HuH-7 (cell line): Measurements from ENCODE around the gene APLN.

ENCODE experiments used
- DNase-seq: peaks from one replicate; pipeline ENCODE4 v3.0.0; 2011; ENCODE audit warnings: low spot score

Gene APLN, protein sequence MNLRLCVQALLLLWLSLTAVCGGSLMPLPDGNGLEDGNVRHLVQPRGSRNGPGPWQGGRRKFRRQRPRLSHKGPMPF

DNA sequence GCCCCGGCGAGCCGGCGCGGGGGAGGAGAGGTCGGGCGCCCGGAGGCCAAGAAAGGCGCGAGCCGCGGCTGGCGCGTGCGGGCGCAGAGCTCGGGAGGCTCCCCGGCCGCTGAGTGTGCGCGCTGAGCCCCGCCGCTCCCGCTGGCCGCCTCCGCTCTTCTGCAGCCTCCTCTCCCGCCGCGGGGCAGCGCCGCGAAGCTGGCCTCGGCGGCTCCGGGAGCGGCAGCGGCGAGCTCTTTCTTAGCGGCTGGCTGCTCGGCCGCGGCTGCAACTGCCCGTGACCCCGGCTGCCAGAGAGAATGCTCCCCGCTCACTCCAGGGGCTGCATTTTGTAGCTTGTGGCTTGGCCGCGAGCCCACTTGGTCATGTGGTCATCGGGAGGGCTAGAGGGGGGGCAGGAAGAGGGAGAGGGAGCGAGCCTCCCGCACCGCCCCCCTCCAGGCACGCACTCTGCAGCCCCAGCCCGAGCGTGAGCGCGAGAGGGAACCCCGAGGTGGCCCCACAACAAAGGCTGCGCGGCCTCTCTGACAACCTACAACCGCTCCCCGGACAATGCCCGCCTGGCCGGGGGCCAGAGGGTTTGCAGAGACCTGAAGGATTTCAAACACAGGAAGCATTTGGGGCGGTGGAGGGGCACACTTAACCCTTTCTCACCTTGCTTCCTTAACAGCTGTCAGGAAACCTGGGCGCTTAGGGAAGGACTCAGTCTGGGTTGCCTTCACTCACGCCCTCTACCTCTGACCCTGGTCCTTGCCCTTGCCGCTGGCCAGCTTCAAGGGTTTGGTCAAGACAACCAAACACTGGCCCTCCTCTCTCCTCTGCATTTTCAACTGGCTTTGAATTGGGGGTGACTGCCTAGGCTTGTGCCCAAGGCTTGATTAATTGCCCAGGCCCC, at the start of gene APLN:
APLN (minus strand) TSS at position 305 of the 895 bp plus-strand sequence. CDS start 326 bp downstream, outside the sequence.
- DNase-seq: peak; percentile 32

DNA sequence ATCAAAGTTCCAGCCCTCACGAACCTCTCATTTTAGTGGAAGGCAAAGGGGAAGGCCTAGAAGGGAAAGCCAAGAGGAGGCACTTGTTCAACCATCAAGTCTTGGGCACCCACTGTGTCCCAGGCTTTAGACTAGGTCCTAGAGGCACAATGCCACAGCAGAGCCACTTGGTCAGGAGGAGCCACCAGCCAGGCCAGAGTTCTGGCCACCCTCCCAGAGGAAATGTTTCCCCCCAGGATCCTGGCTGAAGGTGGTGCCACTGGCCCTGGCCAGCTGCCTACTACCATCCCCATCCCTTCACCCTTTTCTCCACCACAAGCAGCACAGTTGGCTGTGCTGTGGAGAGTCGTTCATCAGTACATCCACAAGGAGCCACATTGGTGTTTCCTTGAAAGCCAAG, 49.7 kb upstream of the APLN start:
- no peak for DNase-seq

DNA sequence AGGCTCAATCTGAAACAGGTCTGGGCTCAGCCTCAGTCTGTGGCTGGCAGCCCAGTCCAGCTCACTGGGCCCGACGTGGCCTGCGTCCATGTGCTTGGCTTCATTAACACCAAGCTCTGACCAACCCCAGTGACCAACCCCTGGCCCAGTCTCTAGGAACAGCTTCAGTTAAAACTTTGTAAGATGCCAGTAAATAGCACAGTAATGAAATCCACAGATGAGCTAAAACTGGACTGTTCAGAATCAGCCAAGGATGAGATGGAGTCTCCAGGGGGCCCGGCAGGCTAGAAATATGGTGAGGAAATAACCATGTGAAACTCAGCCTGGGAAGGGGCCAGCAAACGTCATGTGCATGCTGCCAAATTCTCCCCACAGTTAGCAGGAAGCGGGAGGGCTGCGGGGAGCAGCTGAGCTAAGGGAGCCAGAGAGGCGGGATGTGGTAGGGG, 46.9 kb upstream of the APLN start:
- DNase-seq: no peak

GRCh38 chrX:129700536-129700935, 45.8 kb upstream of the APLN start:
- DNase-seq: no peak

DNA sequence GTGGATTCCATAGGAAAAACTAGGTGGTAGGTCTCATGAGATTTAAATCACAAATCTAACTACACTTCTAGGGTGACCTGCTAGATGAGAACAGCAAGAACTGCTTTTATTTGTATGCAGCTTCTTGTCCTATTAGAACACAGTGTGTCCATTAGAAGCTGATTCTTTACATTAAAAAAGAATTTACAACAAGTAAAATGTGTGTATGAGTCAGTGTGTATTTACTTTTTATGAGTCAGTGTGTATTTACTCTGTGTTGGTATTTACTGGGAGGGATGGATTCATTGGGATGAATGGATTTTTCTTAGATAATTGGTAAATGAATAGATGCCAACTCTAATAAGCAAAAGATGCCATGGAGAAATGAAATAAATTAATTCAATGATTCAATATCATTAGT, 43.4 kb upstream of the APLN start:
- no peak for DNase-seq

DNA sequence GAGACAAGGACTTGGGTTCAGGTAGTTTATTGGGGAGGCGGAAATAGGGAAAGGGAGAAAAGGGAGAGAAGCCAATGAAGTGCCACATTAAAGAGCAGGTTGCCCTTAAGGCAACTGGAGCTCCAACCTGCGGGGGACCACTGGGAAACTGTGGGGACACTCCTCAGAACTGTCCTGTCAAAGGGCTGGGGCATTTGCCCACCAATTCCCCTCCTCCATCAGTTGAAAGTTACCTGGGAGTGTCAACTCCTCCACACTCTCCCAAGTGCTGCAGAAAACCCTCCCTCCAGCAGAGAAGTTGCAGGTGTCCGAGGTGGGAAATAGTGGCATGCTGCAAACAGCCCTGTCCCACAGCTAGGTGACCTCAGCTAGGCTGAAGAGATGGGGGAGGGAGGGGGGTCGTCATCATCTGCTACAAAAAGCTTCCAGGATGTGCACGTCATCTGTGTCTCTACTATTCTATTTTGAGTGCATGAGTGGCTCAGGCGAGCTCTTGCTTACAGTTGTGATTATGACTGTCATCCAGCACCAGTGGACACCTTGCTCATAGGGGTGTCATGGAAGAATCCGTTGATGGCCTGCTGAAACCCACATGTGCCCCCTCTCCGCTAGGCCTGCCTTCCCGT, 42.6 kb upstream of the APLN start:
- no peak for DNase-seq

GRCh38 chrX:129696463-129697155, 41.9 kb upstream of the APLN start:
- no peak for DNase-seq

DNA sequence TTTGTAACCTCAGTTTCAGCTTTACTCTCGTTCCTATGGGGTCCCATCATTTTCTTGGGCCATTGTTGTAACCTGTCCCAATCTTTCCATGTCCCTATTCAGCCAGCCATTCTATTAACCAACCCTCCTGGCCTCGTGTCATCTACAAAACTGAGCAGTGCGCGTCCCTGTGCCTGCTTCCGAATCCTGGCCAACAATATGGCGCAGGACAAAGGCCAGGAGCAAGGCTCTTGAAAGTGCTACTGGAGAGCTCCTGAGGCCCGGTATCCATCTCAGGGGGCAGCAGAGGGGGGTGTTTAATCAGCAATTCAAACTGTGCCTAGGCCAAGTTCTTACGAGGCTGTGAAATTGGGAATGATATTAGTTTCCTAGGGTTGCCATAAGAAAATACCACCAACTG, 41.2 kb upstream of the APLN start:
- DNase-seq: no peak

DNA sequence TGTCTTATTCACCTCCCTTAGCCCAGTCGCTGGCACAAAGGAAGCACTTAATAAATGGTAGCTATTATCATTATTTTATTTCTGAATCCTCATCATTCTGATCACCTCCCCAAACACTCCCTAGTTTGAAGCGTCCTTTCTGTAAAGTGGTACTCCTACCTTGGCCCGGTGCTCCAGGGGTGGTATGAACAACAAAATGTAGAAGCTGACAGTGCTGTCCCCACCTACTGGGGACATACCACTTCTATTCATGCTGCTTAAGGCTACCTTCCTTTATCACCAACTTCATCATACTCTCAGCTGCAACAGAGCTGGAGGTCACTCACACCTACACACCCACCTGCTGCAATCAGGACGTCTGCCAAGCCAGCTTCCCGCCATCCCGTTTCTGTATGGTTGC, 40.8 kb upstream of the APLN start:
- no peak for DNase-seq

DNA sequence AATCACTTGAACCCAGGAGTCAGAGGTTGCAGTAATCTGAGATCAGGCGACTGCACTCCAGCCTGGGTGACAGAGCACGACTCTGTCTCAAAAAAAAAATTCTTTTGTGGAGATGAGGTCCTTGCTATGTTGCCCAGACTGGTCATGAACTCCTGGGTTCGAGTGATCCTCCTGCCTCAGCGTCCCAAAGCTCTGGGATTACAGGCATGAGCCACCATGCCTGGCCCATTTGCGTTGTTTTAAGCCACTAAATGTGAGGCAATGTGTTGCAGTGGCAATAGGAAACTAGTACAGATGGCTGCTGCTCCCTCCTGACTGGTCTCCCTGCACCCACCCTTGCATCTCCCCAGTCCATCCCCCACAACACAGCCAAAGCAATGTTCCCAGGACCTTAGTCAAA, 40.0 kb upstream of the APLN start:
- DNase-seq: no peak

DNA sequence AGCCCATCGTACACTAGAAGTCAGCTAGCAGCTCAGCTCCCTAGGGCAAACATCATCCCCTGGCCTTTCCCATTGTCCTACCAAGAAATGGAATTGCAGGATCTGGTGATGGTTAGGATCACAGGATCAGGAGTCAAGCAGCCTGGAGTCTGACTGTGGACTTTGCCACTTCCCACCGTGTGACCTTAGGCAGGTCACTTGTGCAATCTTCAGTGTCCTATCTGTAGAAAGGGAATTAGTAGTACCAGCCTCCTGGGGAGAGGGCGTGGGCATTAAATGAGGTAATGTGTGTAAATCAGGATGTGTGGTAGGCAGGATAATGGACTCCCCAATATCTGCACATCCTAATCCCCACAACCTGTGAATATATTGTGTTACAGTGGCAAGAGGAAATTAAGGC, 38.6 kb upstream of the APLN start:
- peak; percentile 54 for DNase-seq

DNA sequence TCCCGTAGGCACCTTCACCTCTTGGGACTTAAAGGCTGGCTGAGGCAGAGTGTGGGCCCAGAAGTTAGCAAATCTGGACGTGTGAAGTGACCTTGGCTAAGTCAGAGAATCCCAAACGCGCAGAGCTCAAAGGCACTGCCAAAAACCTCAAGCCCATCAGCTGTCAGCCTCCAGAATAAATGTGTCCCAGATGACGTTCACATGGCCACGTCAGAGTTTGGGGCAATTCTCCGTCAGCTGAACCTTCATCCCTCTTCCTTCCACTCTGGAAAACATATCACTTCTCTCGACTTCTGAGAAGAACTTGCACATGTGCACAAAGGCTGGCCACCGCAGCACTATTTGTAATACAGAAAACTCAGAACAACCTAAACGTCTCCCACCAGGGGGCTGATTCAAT, 35.7 kb upstream of the APLN start:
- DNase-seq: no peak

- DNase-seq: no peak
Observed at GRCh38 chrX:129689796-129690195, 35.0 kb upstream of the APLN start.

- DNase-seq: no peak
Observed at GRCh38 chrX:129688097-129688496, 33.3 kb upstream of the APLN start.

- DNase-seq: no peak
Observed at GRCh38 chrX:129686422-129686948, 31.7 kb upstream of the APLN start.

GRCh38 chrX:129682979-129683378, 28.2 kb upstream of the APLN start:
- DNase-seq: no peak

DNA sequence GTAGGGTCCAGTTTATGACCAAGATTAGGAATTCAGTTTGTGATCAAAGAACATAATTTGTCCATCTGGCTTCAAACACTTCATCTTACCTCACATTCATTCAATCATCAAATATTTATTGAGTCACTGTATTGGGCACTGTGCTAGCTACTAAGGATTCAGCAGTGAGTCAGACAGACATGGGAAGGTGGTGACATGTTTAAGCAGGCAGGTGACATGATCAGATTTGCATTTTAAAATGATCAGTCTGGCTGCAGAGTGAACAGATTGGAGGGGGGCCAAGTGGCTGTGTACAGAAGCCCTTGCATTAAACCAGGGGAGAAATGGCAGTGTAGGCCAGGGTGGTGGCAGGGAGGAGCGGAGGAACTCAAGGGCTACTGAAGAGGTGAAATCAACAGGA, 25.1 kb upstream of the APLN start:
- no peak for DNase-seq

- no peak for DNase-seq
Observed at GRCh38 chrX:129678614-129679195, 23.9 kb upstream of the APLN start.

- DNase-seq: no peak
Observed at GRCh38 chrX:129667412-129667811, 12.7 kb upstream of the APLN start.

- no peak for DNase-seq
Observed at GRCh38 chrX:129665916-129666644, 11.3 kb upstream of the APLN start.

- no peak for DNase-seq
Observed at GRCh38 chrX:129663171-129663570, 8.4 kb upstream of the APLN start.
